Stomach (tissue), 4 donors: ENCODE data around the gene TRAF3.

ENCODE experiments used
- CTCF ChIP-seq, 7 experiments: fragments of 450-650 bp in 4 of 7; fragments of 200-600 bp in 3 of 7; sonication (generic) in 3 of 7; IDR thresholded peaks; one replicate each; pipeline ENCODE4 v1.5.1; 2016 to 2019; ENCODE audit warnings: antibody characterized with exemption in 7 of 7, control low read depth in 2 of 7, mild to moderate bottlenecking in 1 of 7
- POLR2A ChIP-seq, 4 donors: fragments of 450-650 bp; IDR thresholded peaks; one replicate each; pipeline ENCODE4 v1.6.1; 2016; ENCODE audit warnings: antibody characterized with exemption in 4 of 4, control low read depth in 2 of 4, mild to moderate bottlenecking in 1 of 4, moderate library complexity in 1 of 4
- POLR2AphosphoS5 ChIP-seq, 3 donors: sonication (generic); formaldehyde crosslinking; IDR thresholded peaks; one replicate each; pipeline ENCODE4 v1.6.1; 2016; ENCODE audit warnings: antibody characterized with exemption in 3 of 3

GRCh38 chr14:102873131-102873530, 95.9 kb downstream of the TRAF3 start:
- TF ChIP-seq CTCF (IDR thresholded peaks at IDR 0.05) (no peak), POLR2AphosphoS5 (IDR thresholded peaks at IDR 0.05) (no peak), POLR2A (IDR thresholded peaks at IDR 0.05) (no peak)
